Measurements from ENCODE around the gene DUSP18.

- TF ChIP-seq EZH2 (IDR thresholded peaks at IDR 0.05; ENCODE audit: insufficient read depth, poor library complexity, severe bottlenecking) (no peak), EZH2phosphoT487 (IDR thresholded peaks at IDR 0.05; ENCODE audit: insufficient read depth, low read depth) (no peak)
Observed at GRCh38 chr22:30662040-30662439, 5.6 kb downstream of the DUSP18 start.
